Stimulated activated CD4-positive, alpha-beta T cell treated with anti-CD3 and anti-CD28 coated beads, Interleukin-12 subunit alpha, Interleukin-12 subunit beta, amount 100 ng/mL, for 4 hours (primary cell): ENCODE data around the gene THSD4.

Experiments used
- DNase-seq: peaks from one replicate; pipeline ENCODE4 v3.0.0-alpha.2; 2020

Gene THSD4

GRCh38 chr15:71515375-71516186 lies 400.3 kb downstream of the THSD4 start:
- DNase-seq, result no peak

GRCh38 chr15:71517751-71518150 lies 402.5 kb downstream of the THSD4 start:
- DNase-seq, result no peak

DNA sequence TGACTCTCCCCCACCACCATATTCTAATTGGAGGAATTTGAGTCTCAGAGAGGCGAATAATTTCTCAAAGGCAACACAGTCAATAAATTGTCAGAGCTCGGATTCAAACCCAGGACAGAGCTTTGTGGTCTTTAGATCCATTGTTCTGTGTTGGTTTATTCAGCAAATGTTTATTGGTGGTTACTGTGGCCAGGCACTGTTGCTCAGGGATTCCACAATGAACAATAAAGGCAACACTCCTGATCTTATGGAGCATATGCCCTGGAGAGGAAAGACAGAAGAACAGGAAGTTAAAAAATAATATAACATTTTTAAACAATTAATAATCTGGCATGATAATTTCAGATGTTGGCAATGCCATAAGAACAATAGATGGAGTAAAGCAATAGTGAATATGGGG lies 403.4 kb downstream of the THSD4 start:
- no peak for DNase-seq

GRCh38 chr15:71526060-71526820 lies 411.0 kb downstream of the THSD4 start:
- DNase-seq, result no peak

- DNase-seq, result no peak
Measured at GRCh38 chr15:71529361-71529760, 414.1 kb downstream of the THSD4 start.

DNA sequence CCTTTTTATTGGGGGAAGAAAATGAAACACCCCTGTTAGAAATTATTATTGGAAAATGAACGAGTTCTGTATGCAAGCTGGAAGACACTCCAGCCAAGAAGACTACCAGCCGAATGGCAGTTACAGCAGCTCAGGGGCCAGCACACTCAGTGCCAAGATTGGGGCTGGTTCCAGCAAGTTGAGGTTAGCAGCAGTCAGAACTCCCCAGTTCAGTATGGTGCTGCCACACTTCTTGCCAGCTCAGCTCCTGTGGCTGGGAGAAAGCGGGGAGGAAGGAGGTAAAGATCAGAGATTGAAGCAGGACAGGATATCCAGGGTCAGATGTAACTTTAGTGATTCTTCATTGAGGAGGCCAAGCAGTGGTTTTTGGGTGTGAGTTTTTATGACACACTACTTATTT lies 414.8 kb downstream of the THSD4 start:
- no peak for DNase-seq

DNA sequence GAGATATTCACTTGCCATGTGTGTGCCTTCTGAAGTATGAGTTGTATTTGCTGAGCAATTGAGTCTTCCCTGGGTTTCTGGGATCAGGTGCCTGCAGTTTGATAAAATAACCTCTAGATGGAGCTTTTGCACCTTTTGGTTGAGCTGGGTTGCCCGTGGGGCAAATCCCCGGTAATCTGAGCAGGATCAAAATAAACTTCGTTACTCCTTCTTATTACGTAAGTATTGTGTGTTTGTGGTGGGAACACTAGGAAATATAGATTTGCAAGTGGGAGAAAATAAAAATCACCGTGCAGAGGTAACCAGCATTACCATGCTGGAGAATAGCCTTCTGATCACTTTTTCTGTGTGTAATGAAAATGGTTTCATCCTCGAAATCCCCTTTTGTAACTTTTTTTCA lies 417.7 kb downstream of the THSD4 start:
- no peak for DNase-seq

- no peak for DNase-seq
Measured at GRCh38 chr15:71538181-71538580, 422.9 kb downstream of the THSD4 start.

GRCh38 chr15:71541746-71542145 lies 426.5 kb downstream of the THSD4 start:
- DNase-seq, result no peak

DNA sequence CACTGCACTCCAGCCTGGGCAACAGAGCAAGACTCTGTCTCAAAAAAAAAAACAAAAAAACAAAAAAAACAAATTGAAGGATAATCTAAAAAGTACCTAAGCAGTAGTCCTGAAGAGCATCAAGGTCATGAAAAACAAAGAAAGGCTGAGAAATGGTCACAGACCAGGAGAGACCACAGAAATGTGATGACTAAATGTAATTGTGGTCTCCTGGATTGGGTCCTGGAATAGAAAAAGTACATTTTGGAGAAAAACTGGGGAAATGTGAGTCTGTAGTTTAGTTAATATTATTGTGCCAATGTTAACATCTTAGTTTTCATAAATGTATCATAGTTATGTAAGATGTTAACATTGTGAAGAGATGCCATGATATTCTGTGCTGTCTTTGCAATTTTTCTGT lies 427.6 kb downstream of the THSD4 start:
- DNase-seq, result no peak

DNA sequence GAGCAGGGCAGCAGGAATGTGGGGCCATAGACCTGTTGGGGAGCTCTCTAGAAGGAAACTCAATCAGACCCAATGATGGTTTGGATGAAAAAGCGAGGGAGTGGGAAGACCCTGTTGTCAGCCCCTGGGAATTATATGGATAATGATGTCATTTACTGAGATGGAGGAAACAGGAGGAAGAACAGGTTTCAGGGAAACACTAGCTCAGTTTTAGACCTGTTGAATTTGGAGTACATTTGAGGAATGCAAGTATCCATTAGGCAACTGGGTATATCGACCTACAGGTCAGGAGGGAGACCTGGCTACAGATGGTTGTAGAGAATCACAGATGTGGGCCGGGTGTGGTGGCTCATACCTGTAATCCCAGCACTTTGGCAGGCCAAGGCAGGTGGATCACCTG lies 428.1 kb downstream of the THSD4 start:
- DNase-seq, result no peak

- no peak for DNase-seq
Measured at GRCh38 chr15:71545223-71545760, 430.0 kb downstream of the THSD4 start.

GRCh38 chr15:71545923-71546322 lies 430.7 kb downstream of the THSD4 start:
- DNase-seq, result no peak

DNA sequence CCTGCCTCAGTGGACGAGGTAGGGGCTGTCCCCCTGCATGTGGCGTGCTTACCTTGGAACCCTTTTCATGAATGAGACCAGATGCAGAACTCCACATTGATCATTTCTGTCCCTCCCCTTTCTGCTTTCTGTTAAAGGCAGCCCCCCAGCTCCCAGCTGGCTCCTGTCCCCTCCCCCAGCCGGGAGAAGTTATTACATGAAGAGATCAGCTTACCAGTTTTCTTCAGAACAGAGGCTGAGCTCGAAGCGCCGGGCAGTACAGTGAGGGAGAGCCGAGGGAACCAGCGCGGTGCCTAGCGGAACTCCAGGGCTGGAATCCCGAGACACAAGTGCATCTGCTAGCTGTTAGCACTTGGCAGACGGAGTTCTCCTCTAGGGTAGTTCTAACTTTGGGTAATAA lies 431.7 kb downstream of the THSD4 start:
- no peak for DNase-seq

GRCh38 chr15:71548401-71548807 lies 433.1 kb downstream of the THSD4 start:
- DNase-seq, result no peak

DNA sequence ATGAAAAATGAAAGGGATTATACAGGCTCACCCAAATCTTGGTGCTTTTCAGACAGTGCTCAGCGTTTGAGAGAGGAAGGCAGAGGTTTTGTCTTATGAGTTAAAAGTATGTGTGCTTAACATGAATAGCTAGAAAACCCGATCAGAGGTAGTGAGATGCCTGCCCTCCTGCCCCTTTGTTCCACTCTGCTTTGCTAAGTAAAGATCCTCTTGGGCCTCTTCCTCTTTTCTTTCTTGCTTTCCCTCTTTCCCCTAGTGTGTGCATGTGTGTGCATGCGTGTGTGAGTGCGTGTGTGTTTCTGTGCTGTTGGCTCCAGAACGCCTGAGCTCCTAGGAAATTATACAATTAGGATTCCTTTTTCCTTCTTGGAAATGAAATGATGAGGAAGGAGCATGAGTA lies 433.8 kb downstream of the THSD4 start:
- DNase-seq, result no peak

- DNase-seq, result no peak
Measured at GRCh38 chr15:71549697-71550096, 434.4 kb downstream of the THSD4 start.

DNA sequence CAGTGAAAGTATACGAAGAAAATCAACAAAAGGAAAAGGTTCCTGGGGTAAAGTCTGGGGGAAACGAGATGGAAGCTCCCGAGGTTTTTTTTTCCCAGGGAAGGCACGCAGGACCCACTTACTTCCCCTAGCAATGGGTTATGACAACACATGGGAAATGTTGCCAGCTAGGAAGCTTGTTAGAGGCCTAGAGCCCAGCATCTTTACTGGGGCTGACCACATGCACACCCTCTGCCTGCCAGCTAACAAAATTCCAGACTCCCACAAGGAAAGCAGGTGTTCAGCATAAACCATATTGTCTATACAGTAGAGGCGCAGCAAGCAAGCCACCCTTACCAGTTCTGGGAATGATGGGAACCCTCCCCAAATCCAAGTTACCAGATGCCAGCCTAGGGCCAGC lies 436.3 kb downstream of the THSD4 start:
- no peak for DNase-seq

DNA sequence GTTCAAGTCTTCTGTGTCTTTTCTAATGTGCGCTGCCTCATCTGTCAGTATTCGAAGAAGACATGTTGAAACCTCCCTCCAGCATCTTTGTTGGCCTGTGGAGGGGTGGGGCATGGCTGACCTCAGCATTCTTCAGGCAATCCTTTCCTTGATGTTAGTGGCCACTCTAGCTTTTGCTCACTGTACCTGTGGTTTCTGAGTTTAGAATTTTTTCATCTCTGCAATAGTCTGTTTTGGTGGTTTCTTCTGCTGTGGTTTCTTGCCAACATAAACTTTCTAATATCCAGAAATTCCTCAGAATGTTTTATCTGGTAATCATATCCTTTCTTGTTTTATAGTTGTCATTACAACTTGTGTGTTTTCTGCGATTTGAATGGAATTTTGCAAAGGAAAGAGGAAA lies 443.8 kb downstream of the THSD4 start:
- no peak for DNase-seq

- DNase-seq, result no peak
Measured at GRCh38 chr15:71559616-71560015, 444.3 kb downstream of the THSD4 start.

- DNase-seq, result no peak
Measured at GRCh38 chr15:71562251-71562650, 447.0 kb downstream of the THSD4 start.

GRCh38 chr15:71564217-71564616 lies 448.9 kb downstream of the THSD4 start:
- no peak for DNase-seq

DNA sequence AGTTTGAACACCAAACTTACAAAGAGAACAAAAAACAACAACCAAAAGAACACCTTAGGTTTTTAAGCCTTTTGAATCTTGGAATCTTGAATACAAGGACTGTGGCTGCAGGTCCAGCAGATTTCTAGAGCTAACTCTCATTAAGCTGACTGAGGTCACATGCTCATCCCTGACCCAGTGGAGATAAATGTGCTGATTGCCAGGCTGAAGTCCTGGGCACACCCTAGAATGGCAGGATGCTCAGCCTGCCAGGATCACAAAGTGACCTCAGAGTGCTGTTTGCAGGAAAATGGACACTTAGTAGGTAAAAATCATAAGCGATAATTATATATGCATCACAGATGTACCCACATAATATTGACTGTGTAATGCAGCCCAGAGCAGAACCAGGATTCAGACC lies 449.7 kb downstream of the THSD4 start:
- DNase-seq, result no peak

DNA sequence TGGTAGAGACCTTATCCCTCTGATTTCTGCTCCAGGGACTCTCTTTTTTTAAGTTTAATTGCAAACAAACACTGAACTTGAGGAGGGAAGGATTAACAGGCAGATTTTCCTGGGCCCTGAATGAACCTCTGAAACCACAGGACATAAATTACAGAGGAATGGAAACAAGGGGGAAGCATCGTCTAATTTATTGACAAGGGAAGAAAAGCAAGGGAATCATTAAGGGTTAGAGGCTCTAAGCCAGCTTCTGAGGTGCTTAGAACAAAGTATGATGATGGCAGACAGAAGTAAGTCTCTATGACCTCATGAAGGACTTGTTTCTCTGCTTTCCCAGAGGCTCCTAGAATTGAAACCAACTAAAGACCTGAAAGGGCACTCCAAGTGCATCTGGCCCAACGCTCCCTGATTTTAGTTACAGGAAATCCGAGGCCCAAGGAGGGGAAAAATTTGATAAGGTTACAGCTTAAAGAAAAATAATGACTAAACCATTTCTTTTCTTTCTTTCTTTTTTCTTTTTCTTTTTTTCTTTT lies 450.4 kb downstream of the THSD4 start:
- DNase-seq, result no peak
